Hematopoietic multipotent progenitor cell treated with erythropoietin and hydrocortisone succinate and interleukin-3 and kit ligand, for 6 days (in vitro differentiated cells): ENCODE results near the gene PTRHD1.

Experiments used
- DNase-seq: peaks from one replicate; pipeline ENCODE4 v3.0.0-alpha.2; 2015

The PTRHD1 gene

DNA sequence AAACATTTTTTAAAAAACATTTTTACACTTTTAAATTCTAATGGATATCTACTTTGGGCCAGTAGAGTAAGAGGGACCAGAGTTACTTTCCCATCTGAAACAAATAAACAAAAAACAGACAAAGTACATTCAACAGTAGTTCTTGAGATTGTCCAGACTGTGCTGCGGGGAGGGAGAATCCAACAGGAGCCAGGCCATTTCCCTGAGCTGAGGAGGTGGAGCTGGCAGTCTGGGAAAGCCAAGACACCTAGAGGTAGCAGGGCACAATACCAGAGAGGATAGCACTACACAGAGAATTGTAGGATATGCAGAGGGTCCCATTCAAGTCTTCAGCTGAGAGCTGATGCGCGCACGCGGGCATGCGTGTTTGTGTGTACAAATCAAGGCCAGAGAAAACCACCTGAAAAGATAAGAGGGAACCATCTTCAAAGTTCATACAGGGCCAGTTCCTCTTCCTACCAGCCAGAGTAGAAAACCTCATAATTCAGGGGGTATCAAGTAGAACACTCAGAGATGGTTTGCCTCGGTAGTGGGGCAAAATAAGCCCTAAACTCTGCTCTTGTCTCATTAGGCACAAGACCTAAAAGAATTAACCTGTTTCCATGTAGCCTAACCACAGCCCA lies 44.0 kb downstream of the PTRHD1 start:
- DNase-seq: no peak

GRCh38 chr2:24747299-24747698 lies 45.9 kb downstream of the PTRHD1 start:
- no peak for DNase-seq

DNA sequence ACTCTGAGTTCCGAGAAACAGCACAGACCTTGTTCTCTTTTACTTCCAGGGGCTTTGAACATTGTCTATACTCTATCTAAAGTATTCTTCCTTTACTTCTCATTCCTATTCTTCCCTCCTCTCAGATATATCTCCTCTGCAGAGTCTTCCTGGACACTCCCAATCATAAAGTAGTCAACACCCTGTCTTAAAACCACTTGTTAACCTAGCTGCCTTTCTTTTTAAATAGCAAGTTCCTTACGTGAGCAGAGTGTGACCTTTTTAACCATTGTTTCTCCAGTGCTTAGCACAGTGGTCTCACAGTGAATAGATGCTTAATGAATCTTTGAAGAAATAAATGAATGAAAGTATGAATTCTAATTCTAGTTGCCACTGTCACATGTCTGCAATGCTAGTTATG lies 47.4 kb downstream of the PTRHD1 start:
- DNase-seq: no peak

GRCh38 chr2:24744356-24744755 lies 48.8 kb downstream of the PTRHD1 start:
- DNase-seq: no peak

DNA sequence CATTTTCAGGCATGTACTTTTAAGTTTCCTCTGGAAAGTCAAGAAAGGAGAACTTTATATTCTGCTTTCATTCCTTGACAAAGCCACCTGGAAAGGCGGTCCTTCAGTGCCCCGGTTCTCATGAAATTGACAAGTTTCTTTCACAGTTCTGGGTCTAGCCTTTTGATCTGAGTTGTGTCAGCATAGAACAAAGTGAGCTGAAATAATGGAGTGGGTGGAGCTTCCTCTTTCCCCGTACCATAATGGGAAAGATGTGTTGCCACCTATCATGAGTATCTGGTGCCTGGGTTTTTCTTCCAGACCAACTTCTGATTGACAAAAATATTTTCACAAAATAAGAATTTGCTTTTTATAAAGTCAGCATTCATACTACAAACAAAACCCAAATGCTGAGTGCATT lies 49.3 kb downstream of the PTRHD1 start:
- no peak for DNase-seq

DNA sequence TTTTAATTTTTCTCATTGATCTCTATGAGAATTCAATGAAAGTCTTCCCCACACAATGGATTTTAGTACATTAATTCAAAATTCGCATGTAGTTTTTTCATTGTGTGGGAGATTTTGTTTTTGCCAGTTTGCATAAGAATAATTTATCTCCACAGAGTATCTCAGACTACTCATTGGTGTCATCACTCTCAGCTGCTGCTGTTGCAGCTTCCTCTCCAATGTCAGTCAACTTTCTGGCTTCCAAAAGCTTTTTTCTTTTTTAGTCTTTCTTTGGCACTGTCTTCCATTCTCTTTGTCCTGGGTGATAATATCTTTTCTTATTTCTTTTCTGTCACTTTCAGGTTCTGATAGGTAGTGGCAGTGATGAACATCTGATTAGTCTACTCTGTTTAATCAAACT lies 50.5 kb downstream of the PTRHD1 start:
- DNase-seq: peak; percentile 15

DNA sequence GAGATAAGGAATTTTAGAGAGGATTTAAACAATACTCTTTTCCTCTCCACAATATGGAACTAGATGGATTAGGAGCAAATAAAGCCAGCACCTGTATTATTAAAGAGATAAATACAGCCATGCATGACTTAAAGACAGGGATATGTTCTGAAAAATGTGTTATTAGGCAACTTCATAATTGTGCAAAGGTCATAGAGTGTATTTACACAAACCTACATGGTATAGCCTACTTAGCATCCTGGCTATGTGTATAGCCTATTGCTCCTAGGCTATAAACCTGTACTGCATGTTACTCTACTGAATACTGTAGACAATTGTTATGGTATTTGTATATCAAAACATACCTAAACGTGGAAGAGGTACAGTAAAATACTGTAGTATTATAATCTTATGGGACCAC lies 53.0 kb downstream of the PTRHD1 start:
- no peak for DNase-seq
